DOHH2 (cell line): ENCODE data around the gene FAM171A1.

Experiments used
- H3F3A ChIP-seq: fragments of 200-600 bp; sonication (generic), shearing (Covaris generic); 2 replicates; pipeline ENCODE4 v1.6.0; 2016; ENCODE audit warnings: antibody characterized with exemption, mild to moderate bottlenecking; ENCODE audit not compliant: control insufficient read depth, insufficient read depth
- H3K27ac ChIP-seq: fragments of 200-600 bp; sonication (generic); 2 replicates; pipeline ENCODE4 v1.5.1; 2014; ENCODE audit warnings: low read depth, mild to moderate bottlenecking, low read length, moderate library complexity
- H3K27me3 ChIP-seq: fragments of 200-600 bp; sonication (generic); 2 replicates; pipeline ENCODE4 v1.6.1; 2014; ENCODE audit warnings: mild to moderate bottlenecking, low read length, mixed read lengths; ENCODE audit not compliant: control insufficient read depth
- H3K36me3 ChIP-seq: fragments of 200-600 bp; sonication (generic); 2 replicates; pipeline ENCODE4 v1.6.1; 2014; ENCODE audit warnings: mild to moderate bottlenecking, low read length, moderate library complexity, mixed read lengths; ENCODE audit not compliant: control insufficient read depth
- H3K4me1 ChIP-seq: fragments of 200-600 bp; sonication (generic); 2 replicates; pipeline ENCODE4 v1.6.1; 2014; ENCODE audit warnings: mild to moderate bottlenecking, low read length, mixed read lengths; ENCODE audit not compliant: control insufficient read depth
- H3K4me2 ChIP-seq: fragments of 200-600 bp; sonication (generic); 2 replicates; pipeline ENCODE4 v1.6.0; 2014; ENCODE audit warnings: mild to moderate bottlenecking, low read length, moderate library complexity
- H3K4me3 ChIP-seq: fragments of 200-600 bp; sonication (generic); 2 replicates; pipeline ENCODE4 v1.5.1; 2014; ENCODE audit warnings: mild to moderate bottlenecking, low read length, mixed read lengths
- H3K79me2 ChIP-seq: fragments of 200-600 bp; sonication (generic); 2 replicates; pipeline ENCODE4 v1.6.1; 2014; ENCODE audit warnings: mild to moderate bottlenecking, low read length, mixed read lengths; ENCODE audit not compliant: control insufficient read depth
- H3K9me2 ChIP-seq: fragments of 200-600 bp; sonication (generic); replicated peaks from 2 replicates; pipeline ENCODE4 v1.6.1; 2014; ENCODE audit warnings: mild to moderate bottlenecking, low read length, mixed read lengths; ENCODE audit not compliant: control insufficient read depth
- H3K9me3 ChIP-seq: fragments of 200-600 bp; sonication (generic); 2 replicates; pipeline ENCODE4 v1.6.1; 2014; ENCODE audit warnings: antibody characterized with exemption, low read length, mixed read lengths; ENCODE audit not compliant: control insufficient read depth, insufficient read depth
- H4K20me1 ChIP-seq: fragments of 200-600 bp; sonication (generic); 2 replicates; pipeline ENCODE4 v1.6.0; 2014; ENCODE audit warnings: low read depth, mild to moderate bottlenecking, antibody characterized with exemption, low read length, moderate library complexity; ENCODE audit not compliant: control insufficient read depth, insufficient read depth
- CTCF ChIP-seq: fragments of 200-600 bp; sonication (generic); IDR thresholded peaks from one replicate; pipeline ENCODE4 v1.5.1; 2014; ENCODE audit warnings: antibody characterized with exemption, mild to moderate bottlenecking, low read depth, low read length; ENCODE audit not compliant: poor library complexity, severe bottlenecking
- EZH2phosphoT487 ChIP-seq: fragments of 200-600 bp; sonication (generic); IDR thresholded peaks from 2 replicates; pipeline ENCODE4 v1.6.1; 2017; ENCODE audit warnings: borderline replicate concordance, mild to moderate bottlenecking, antibody characterized with exemption, low read length, moderate library complexity, mixed read lengths

The FAM171A1 gene

GRCh38 chr10:15197276-15197675 is 173.8 kb downstream of the FAM171A1 start:
- TF ChIP-seq CTCF: no peak
- TF ChIP-seq EZH2phosphoT487: no peak
- no peaks in the 10 kb centered on the region for H3F3A ChIP-seq
- no peak overlapping the region for H3K4me2 ChIP-seq
- no peaks in the 10 kb centered on the region for H3K9me3 ChIP-seq
- no peaks in the 10 kb centered on the region for H3K27me3 ChIP-seq
- H3K9me2 ChIP-seq: no peaks in the 10 kb centered on the region
- H3K36me3 ChIP-seq: no peaks in the 10 kb centered on the region
- no peaks in the 10 kb centered on the region for H3K79me2 ChIP-seq
- H3K4me3 ChIP-seq: no peak overlapping the region
- no peaks in the 10 kb centered on the region for H4K20me1 ChIP-seq
- H3K4me1 ChIP-seq: no peaks in the 10 kb centered on the region
- no peak overlapping the region for H3K27ac ChIP-seq

- Histone ChIP-seq H3K79me2 (no peaks in the 10 kb centered on the region), H3K36me3 (no peaks in the 10 kb centered on the region), H3K27ac (no peak overlapping the region), H4K20me1 (no peaks in the 10 kb centered on the region), H3K4me3 (no peak overlapping the region), H3F3A (no peaks in the 10 kb centered on the region), H3K4me2 (no peak overlapping the region), H3K9me3 (no peaks in the 10 kb centered on the region), H3K4me1 (no peaks in the 10 kb centered on the region), H3K9me2 (no peaks in the 10 kb centered on the region), H3K27me3 (no peaks in the 10 kb centered on the region)
- TF ChIP-seq CTCF (no peak), EZH2phosphoT487 (no peak)
These were observed 174.9 kb downstream of the FAM171A1 start for GRCh38 chr10:15196021-15196834.

- Histone ChIP-seq H3K9me2 (no peaks in the 10 kb centered on the region), H3K9me3 (no peaks in the 10 kb centered on the region), H3K4me2 (no peak overlapping the region), H3K36me3 (no peaks in the 10 kb centered on the region), H3F3A (no peaks in the 10 kb centered on the region), H3K4me1 (peaks cover 4% of the 10 kb centered on the region; the same call in 1 of the 2 replicates), H3K79me2 (no peaks in the 10 kb centered on the region), H3K27ac (no peak overlapping the region), H3K4me3 (no peak overlapping the region), H3K27me3 (no peaks in the 10 kb centered on the region), H4K20me1 (no peaks in the 10 kb centered on the region)
- TF ChIP-seq CTCF: no peak
- TF ChIP-seq EZH2phosphoT487: no peak
These were observed 181.8 kb downstream of the FAM171A1 start for GRCh38 chr10:15189133-15189885.
